Adrenal gland (tissue), 5 donors: ENCODE data around the gene SIN3A.

Experiments used
- CTCF ChIP-seq, 6 experiments: fragments of 450-650 bp in 4 of 6; fragments of 200-600 bp in 2 of 6; sonication (generic) in 1 of 6; IDR thresholded peaks; 1 replicate in 5 of 6; 2 replicates in 1 of 6; pipeline versions ENCODE4 v1.5.1 to v1.8.0; 2016 to 2021; ENCODE audit warnings: antibody characterized with exemption in 6 of 6, mild to moderate bottlenecking in 2 of 6, moderate library complexity in 1 of 6
- POLR2A ChIP-seq, 2 donors: fragments of 450-650 bp; IDR thresholded peaks; one replicate each; pipeline ENCODE4 v1.6.1; 2017; ENCODE audit warnings: antibody characterized with exemption in 2 of 2, mild to moderate bottlenecking in 2 of 2, moderate library complexity in 1 of 2
- donor health status: DM: no; HTN: no; CAD: no.

- TF ChIP-seq POLR2A (IDR thresholded peaks at IDR 0.05) (no peak), CTCF (IDR thresholded peaks at IDR 0.05) (no peak)
Observed at GRCh38 chr15:75369897-75370581, 81.5 kb downstream of the SIN3A start.
